Measurements from ENCODE around the gene BRME1.

Gene BRME1

DNA sequence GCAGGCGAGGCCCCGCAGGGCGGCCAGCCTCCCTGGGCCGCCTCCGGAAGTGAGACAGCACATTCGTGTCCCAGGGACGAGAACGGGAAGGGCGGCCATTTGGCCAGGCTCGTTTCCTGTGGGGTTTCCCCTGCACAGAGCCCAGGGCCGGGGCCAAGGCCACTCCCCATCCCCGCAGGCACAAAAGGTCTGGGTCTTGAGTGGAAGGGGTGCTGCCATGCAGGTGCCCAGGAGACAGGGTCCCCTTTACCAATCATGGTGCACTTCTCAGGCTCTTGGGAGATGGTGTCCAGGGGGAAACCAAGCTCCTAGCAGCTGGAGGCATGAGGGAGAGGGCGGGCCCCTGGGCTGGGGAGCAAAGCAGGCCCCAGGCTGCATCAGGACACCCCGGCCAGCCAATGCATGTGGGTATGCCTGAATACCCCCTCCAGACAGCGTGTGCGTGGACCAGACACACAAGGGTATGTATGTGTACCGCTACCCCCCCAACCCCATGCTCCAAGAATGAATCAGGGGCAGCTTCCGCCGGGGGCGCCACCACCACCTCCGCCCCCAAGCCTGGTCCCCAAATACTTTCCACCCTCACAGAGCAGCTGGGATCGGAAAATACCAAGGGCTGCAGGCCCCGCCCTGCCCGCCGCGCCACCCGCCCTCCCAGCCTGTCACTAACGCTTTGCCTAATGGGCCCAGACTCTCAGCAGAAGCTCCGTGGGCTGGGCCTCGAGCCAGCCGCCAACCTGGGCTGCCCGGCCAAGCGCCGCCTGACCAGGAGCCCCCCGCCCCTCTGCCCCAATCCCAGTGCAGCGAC is 66.6 kb downstream of the BRME1 start:
- DNase-seq (ENCODE audit: low read depth, low spot score) = no peak
- H3K4me3 ChIP-seq (ENCODE audit: low read length) = no peak overlapping the region

DNA sequence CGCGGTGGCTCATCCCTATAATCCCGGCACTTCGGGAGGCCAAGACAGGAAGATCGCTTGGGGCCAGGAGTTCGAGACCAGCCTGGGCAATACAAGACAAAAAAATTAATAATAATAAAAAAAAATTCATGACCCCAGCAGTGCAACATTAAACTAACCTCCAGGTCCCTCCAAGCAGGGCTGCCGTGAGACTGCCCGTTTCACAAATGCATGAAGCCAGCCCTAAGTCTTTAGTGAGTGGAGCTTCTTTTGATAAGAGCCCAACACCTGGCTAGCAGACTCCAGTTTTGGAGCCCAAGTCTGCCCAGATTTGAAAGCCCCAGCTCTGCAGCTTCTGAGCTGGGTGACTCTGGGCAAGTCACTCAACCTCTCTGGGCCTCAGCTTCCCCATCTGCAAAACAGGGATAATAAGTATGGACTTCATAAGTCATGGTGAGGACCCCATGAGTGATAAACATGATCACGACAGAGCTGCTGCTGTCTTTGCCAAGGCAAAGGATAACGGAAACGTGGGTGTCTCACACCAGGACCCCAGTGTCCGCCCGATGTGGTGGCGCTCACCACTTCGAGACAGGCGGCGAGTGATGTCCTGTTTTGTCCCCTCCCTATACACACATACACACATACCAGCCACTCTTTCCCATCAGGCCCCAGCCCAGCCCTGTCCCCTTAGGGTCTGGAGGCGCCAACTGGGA is 67.3 kb downstream of the BRME1 start:
- no peak for DNase-seq (ENCODE audit: low read depth, low spot score)
- no peak overlapping the region for H3K4me3 ChIP-seq (ENCODE audit: low read length)

DNA sequence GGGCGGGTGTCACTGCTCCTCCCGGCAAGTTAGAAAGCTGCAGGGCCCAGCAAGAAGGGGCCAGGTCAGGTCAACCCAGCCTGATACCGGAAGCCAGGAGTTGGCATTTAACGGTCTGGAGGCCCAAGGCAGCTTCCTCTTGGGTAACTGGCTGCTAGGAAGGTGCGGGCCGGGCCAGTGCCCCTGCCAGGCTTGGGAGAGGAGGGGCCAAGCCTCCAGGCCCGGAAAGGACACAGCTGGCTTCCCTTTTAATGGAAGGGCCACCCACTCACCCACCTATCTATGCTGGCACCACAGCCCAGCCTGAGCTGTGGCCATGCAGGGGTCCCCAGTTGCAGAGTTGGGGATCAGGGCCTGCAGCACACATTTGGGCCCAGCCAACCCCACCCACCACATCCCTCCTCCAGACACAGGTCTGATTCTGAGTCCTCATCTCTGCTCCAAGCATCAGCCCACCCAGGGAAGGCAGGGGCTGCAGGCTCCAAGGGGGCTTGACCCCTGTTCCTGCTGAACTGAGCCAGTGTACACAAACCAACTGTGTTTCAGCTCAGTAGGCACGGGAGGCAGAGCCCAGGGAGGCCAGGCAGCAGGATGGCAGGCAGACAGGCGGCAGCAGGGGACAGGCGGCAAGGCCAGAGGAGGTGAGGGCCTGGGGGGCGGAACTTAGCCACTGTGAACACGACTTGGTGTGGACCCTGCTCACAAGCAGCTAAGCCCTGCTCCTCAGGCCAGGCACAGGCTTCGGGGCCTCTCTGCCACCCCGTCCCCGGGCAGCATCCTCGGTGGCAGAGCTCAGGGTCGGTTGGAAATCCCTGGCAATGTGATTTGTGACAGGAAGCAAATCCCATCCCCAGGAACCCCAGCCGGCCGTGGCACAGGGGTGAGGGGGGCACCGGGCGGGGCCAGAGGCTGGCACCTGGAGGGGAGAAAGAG is 69.9 kb downstream of the BRME1 start:
- H3K4me3 ChIP-seq (ENCODE audit: low read length) = no peak overlapping the region
- DNase-seq (ENCODE audit: low read depth, low spot score) = no peak

DNA sequence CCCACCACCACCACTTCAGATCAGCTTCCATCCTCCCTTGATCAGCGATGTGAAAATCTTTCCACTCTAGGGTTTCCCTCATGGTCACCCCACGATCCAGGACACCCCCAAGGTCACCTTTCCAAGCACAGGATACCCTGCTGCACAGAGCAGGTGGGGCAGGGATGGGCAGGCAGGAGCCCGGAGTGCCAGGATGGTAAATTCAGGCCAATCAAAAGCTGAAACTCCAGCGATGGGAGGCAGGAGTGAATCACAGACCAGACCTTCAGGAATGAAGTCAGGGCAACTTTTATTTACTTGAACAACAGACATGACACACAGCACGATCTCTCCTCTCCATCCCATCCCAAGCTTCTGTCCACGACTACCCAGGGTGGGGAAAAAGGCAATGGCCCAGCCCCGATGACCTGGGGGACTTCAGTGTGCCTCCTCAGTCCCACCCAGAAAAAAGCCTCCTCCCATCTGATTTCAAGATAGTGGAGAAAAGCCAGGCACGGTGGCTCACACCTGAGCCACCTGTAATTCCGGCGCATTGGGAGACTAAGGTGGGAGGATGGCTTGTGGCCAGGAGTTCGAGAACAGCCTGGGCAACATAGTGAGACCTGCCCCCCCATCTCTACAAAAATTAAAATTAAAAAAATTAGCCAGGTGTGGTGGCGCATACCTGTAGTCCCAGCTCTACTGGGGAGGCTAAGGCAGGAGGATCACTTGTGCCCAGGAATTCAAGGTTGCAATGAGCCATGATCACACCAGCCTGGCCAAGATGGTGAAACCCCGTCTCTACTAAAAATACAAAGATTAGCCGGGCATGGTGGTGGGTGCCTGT is 71.5 kb downstream of the BRME1 start:
- peak overlapping the region; percentile 56 for H3K4me3 ChIP-seq (ENCODE audit: low read length)
- DNase-seq (ENCODE audit: low read depth, low spot score) = no peak

DNA sequence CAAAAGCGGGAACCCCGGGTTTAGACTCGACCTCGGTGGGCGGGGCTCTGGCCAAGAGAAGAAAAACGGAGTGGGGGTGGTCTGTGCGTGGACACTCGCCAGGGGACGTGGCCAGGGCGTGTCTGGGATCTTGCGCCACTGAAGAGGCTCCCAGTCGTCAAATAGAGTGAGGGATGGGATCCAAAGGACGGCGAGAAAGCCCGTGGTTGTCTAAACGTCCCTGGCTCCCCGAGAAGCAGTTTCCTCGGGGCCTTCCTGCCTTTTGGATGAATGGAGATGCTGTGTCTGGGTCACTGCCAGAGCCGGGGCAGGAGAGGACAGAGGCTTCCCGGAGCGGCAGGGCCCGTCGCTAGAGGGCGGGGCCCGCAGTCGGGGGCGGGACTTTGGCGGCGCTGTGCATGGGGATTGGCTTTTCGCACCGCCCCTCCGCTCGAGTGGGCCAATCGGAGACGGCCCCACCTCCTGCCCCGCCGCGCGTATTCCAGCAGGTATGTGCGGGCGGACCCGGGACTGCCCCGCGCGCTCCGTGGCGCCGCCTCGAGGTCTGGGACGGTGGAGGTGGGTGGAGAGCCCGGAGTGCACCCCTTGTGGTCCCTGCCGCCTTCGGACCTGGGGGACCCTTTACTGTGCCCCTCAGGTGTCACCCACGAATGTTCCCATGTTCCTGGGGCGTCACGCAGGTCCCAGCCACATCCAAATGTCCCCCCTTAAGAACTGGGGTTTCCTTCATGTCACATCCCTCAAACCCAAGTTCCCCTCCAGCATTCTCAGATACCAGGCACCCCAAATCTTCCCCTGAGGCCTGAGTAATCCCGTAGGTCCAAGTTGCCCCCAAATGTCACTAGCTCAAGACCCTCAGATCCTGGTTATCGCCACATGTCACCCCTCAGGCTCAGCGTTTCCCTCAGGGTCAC is 72.3 kb downstream of the BRME1 start:
- H3K4me3 ChIP-seq (ENCODE audit: low read length) = peak overlapping the region; percentile 56
- DNase-seq (ENCODE audit: low read depth, low spot score) = peak; percentile 71
